Suprapubic skin (tissue), 4 donors: ENCODE data around the gene ZNF467. TPM values are rescaled to one million over a fixed set of nuclear protein-coding genes. Genes with fewer than 3 reads are reported as not detected.

Experiments
- DNase-seq, 2 donors: peaks; one replicate each; pipeline ENCODE4 v3.0.0-alpha.2; 2019; ENCODE audit warnings: low spot score in 2 of 2
- H3K27ac ChIP-seq: fragments of 200-600 bp; sonication (generic); one replicate; pipeline ENCODE4 v1.5.1; 2019
- H3K27me3 ChIP-seq: fragments of 200-600 bp; sonication (generic); one replicate; pipeline ENCODE4 v1.5.1; 2019
- H3K36me3 ChIP-seq: fragments of 200-600 bp; sonication (generic); one replicate; pipeline ENCODE4 v1.5.1; 2019
- H3K4me1 ChIP-seq: fragments of 200-600 bp; sonication (generic); one replicate; pipeline ENCODE4 v1.5.1; 2019
- H3K4me3 ChIP-seq: fragments of 200-600 bp; sonication (generic); one replicate; pipeline ENCODE4 v1.5.1; 2019; ENCODE audit warnings: mild to moderate bottlenecking
- H3K9me3 ChIP-seq: fragments of 200-600 bp; sonication (generic); one replicate; pipeline ENCODE4 v1.5.1; 2019
- CTCF ChIP-seq, 2 donors: fragments of 200-600 bp in 1 of 2; fragments of 450-650 bp in 1 of 2; sonication (generic) in 1 of 2; IDR thresholded peaks; one replicate each; pipeline ENCODE4 v1.5.1; 2016 to 2019; ENCODE audit warnings: antibody characterized with exemption in 2 of 2, mild to moderate bottlenecking in 1 of 2, moderate library complexity in 1 of 2
- EP300 ChIP-seq: sonication (generic); formaldehyde crosslinking; IDR thresholded peaks from one replicate; pipeline ENCODE4 v1.6.1; 2017; ENCODE audit warnings: antibody characterized with exemption
- POLR2A ChIP-seq, 2 donors: fragments of 450-650 bp; IDR thresholded peaks; one replicate each; pipeline ENCODE4 v1.6.1; 2017; ENCODE audit warnings: antibody characterized with exemption in 2 of 2, mild to moderate bottlenecking in 2 of 2, moderate library complexity in 2 of 2
- POLR2AphosphoS5 ChIP-seq, 3 donors: sonication (generic); formaldehyde crosslinking; IDR thresholded peaks; one replicate each; pipeline ENCODE4 v1.6.1; 2017; ENCODE audit warnings: antibody characterized with exemption in 3 of 3
- WGBS: methylation state at CpG from one replicate; pipeline ENCODE4 v1.1.5; 2018; 5-methylcytosine and 5-hydroxymethylcytosine counted together
- total RNA-seq, 4 donors: library from RNA; depleted of rRNA; stranded (reverse); fragments of >200 nt; gene quantifications; one replicate each; pipeline ENCODE4 v1.1.0, GENCODE V29; 2016

The ZNF467 gene
- total RNA-seq, 4 donors from 2014 or later, result 2.9 to 10.8 (median 4.6) TPM

- Histone ChIP-seq H3K4me3 (no peak overlapping the region), H3K36me3 (peaks cover 24% of the 10 kb centered on the region), H3K9me3 (no peaks in the 10 kb centered on the region), H3K27ac (no peak overlapping the region), H3K4me1 (no peaks in the 10 kb centered on the region), H3K27me3 (peaks cover 10% of the 10 kb centered on the region)
- DNase-seq, result no peak
- TF ChIP-seq CTCF (IDR thresholded peaks at IDR 0.05) (no peak), POLR2AphosphoS5 (IDR thresholded peaks at IDR 0.05) (no peak), EP300 (no peak), POLR2A (IDR thresholded peaks at IDR 0.05) (no peak)
- 81% methylated on average over 10 of the region's 10 CpGs for WGBS
These were observed 10.8 kb downstream of the ZNF467 start for GRCh38 chr7:149762610-149763009.

GRCh38 chr7:149762089-149762488, 11.3 kb downstream of the ZNF467 start:
- H3K4me1 ChIP-seq, result no peaks in the 10 kb centered on the region
- peaks cover 21% of the 10 kb centered on the region for H3K36me3 ChIP-seq
- TF ChIP-seq CTCF (IDR thresholded peaks at IDR 0.05) (no peak), POLR2A (IDR thresholded peaks at IDR 0.05) (no peak), EP300 (no peak), POLR2AphosphoS5 (IDR thresholded peaks at IDR 0.05) (no peak)
- no peak overlapping the region for H3K4me3 ChIP-seq
- no peaks in the 10 kb centered on the region for H3K9me3 ChIP-seq
- 70% methylated on average over 4 of the region's 4 CpGs for whole genome bisulfite sequencing
- H3K27ac ChIP-seq, result no peak overlapping the region
- DNase-seq, result no peak
- H3K27me3 ChIP-seq, result peaks cover 10% of the 10 kb centered on the region

- Histone ChIP-seq H3K36me3 (peaks cover 17% of the 10 kb centered on the region), H3K27ac (no peak overlapping the region), H3K9me3 (no peaks in the 10 kb centered on the region), H3K27me3 (peaks cover 10% of the 10 kb centered on the region), H3K4me1 (no peaks in the 10 kb centered on the region), H3K4me3 (no peak overlapping the region)
- no peak for DNase-seq
- TF ChIP-seq CTCF (IDR thresholded peaks at IDR 0.05) (no peak), EP300 (no peak), POLR2AphosphoS5 (IDR thresholded peaks at IDR 0.05) (no peak), POLR2A (IDR thresholded peaks at IDR 0.05) (no peak)
- 63% methylated on average over 5 of the region's 5 CpGs for WGBS
These were observed 12.1 kb downstream of the ZNF467 start for GRCh38 chr7:149761307-149761706.

GRCh38 chr7:149760538-149760937, 12.8 kb downstream of the ZNF467 start:
- WGBS, result 82% methylated on average over 6 of the region's 6 CpGs
- no peak overlapping the region for H3K27ac ChIP-seq
- H3K9me3 ChIP-seq, result no peaks in the 10 kb centered on the region
- H3K4me1 ChIP-seq, result no peaks in the 10 kb centered on the region
- peaks cover 12% of the 10 kb centered on the region for H3K36me3 ChIP-seq
- DNase-seq, result no peak
- H3K4me3 ChIP-seq, result no peak overlapping the region
- H3K27me3 ChIP-seq, result peaks cover 10% of the 10 kb centered on the region
- TF ChIP-seq CTCF (IDR thresholded peaks at IDR 0.05) (no peak), EP300 (no peak), POLR2AphosphoS5 (IDR thresholded peaks at IDR 0.05) (no peak), POLR2A (IDR thresholded peaks at IDR 0.05) (no peak)

GRCh38 chr7:149759093-149759860, 14.1 kb downstream of the ZNF467 start:
- DNase-seq, result no peak
- H3K27me3 ChIP-seq, result no peaks in the 10 kb centered on the region
- TF ChIP-seq EP300 (no peak), POLR2AphosphoS5 (IDR thresholded peaks at IDR 0.05) (no peak), POLR2A (IDR thresholded peaks at IDR 0.05) (no peak), CTCF (IDR thresholded peaks at IDR 0.05) (no peak)
- H3K4me1 ChIP-seq, result no peaks in the 10 kb centered on the region
- WGBS, result 79% methylated on average over 12 of the region's 12 CpGs
- H3K4me3 ChIP-seq, result no peak overlapping the region
- H3K27ac ChIP-seq, result no peak overlapping the region
- H3K9me3 ChIP-seq, result no peaks in the 10 kb centered on the region
- H3K36me3 ChIP-seq, result no peaks in the 10 kb centered on the region
